HG03175 (cell line): ENCODE results near the gene NTS.

Experiments used
- ATAC-seq: cut with Tn5 transposase; IDR thresholded peaks from one replicate; pipeline ENCODE4 v1.9.1; 2021; ENCODE audit warnings: mild to moderate bottlenecking, moderate library complexity; ENCODE audit not compliant: unreplicated experiment

Gene NTS

GRCh38 chr12:85920324-85920947 is 46.3 kb downstream of the NTS start:
- ATAC-seq: peak; percentile 73

- peak; percentile 46 for ATAC-seq
These were observed 49.8 kb downstream of the NTS start for GRCh38 chr12:85923767-85924331.

GRCh38 chr12:85927166-85927565 is 53.1 kb downstream of the NTS start:
- ATAC-seq: no peak
